Measurements from ENCODE around the gene RPS4Y1. TPM values are rescaled to one million over a fixed set of nuclear protein-coding genes. Genes with fewer than 3 reads are reported as not detected.

RPS4Y1 gene
- total and polyA plus RNA-seq, 4 donors, result 153 to 159 TPM; not detected in 2

GRCh38 chrY:2797991-2798390, 43.4 kb upstream of the RPS4Y1 start:
- no peak for TF ChIP-seq RAD21 (IDR thresholded peaks at IDR 0.05)
- TF ChIP-seq RXRA (IDR thresholded peaks at IDR 0.05), result no peak
- TF ChIP-seq SP1 (IDR thresholded peaks at IDR 0.05), result no peak
- TF ChIP-seq, protein P1, sequence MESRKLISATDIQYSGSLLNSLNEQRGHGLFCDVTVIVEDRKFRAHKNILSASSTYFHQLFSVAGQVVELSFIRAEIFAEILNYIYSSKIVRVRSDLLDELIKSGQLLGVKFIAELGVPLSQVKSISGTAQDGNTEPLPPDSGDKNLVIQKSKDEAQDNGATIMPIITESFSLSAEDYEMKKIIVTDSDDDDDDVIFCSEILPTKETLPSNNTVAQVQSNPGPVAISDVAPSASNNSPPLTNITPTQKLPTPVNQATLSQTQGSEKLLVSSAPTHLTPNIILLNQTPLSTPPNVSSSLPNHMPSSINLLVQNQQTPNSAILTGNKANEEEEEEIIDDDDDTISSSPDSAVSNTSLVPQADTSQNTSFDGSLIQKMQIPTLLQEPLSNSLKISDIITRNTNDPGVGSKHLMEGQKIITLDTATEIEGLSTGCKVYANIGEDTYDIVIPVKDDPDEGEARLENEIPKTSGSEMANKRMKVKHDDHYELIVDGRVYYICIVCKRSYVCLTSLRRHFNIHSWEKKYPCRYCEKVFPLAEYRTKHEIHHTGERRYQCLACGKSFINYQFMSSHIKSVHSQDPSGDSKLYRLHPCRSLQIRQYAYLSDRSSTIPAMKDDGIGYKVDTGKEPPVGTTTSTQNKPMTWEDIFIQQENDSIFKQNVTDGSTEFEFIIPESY (IDR thresholded peaks at IDR 0.05), result no peak
- TF ChIP-seq YY1 (IDR thresholded peaks at IDR 0.05), result no peak
- TF ChIP-seq GABPA (IDR thresholded peaks at IDR 0.05 in 1 of 2, conservative IDR thresholded peaks at IDR 0.05 in 1 of 2), result no peak
- no peak for TF ChIP-seq NR2F2 (IDR thresholded peaks at IDR 0.05)
- TF ChIP-seq, protein P2, sequence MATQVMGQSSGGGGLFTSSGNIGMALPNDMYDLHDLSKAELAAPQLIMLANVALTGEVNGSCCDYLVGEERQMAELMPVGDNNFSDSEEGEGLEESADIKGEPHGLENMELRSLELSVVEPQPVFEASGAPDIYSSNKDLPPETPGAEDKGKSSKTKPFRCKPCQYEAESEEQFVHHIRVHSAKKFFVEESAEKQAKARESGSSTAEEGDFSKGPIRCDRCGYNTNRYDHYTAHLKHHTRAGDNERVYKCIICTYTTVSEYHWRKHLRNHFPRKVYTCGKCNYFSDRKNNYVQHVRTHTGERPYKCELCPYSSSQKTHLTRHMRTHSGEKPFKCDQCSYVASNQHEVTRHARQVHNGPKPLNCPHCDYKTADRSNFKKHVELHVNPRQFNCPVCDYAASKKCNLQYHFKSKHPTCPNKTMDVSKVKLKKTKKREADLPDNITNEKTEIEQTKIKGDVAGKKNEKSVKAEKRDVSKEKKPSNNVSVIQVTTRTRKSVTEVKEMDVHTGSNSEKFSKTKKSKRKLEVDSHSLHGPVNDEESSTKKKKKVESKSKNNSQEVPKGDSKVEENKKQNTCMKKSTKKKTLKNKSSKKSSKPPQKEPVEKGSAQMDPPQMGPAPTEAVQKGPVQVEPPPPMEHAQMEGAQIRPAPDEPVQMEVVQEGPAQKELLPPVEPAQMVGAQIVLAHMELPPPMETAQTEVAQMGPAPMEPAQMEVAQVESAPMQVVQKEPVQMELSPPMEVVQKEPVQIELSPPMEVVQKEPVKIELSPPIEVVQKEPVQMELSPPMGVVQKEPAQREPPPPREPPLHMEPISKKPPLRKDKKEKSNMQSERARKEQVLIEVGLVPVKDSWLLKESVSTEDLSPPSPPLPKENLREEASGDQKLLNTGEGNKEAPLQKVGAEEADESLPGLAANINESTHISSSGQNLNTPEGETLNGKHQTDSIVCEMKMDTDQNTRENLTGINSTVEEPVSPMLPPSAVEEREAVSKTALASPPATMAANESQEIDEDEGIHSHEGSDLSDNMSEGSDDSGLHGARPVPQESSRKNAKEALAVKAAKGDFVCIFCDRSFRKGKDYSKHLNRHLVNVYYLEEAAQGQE (IDR thresholded peaks at IDR 0.05), result no peak
- TF ChIP-seq HNF4A (conservative IDR thresholded peaks at IDR 0.05), result no peak
- TF ChIP-seq ATF3 (IDR thresholded peaks at IDR 0.05), result no peak
- TF ChIP-seq, protein P3, sequence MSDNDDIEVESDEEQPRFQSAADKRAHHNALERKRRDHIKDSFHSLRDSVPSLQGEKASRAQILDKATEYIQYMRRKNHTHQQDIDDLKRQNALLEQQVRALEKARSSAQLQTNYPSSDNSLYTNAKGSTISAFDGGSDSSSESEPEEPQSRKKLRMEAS (IDR thresholded peaks at IDR 0.05), result no peak
- TF ChIP-seq EGR1 (IDR thresholded peaks at IDR 0.05; ENCODE audit: low read depth in 2 of 2), result no peak
- TF ChIP-seq, protein P4, sequence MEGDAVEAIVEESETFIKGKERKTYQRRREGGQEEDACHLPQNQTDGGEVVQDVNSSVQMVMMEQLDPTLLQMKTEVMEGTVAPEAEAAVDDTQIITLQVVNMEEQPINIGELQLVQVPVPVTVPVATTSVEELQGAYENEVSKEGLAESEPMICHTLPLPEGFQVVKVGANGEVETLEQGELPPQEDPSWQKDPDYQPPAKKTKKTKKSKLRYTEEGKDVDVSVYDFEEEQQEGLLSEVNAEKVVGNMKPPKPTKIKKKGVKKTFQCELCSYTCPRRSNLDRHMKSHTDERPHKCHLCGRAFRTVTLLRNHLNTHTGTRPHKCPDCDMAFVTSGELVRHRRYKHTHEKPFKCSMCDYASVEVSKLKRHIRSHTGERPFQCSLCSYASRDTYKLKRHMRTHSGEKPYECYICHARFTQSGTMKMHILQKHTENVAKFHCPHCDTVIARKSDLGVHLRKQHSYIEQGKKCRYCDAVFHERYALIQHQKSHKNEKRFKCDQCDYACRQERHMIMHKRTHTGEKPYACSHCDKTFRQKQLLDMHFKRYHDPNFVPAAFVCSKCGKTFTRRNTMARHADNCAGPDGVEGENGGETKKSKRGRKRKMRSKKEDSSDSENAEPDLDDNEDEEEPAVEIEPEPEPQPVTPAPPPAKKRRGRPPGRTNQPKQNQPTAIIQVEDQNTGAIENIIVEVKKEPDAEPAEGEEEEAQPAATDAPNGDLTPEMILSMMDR (IDR thresholded peaks at IDR 0.05; ENCODE audit: low read depth, low read length, missing input control), result no peak
- TF ChIP-seq TAF1 (conservative IDR thresholded peaks at IDR 0.05), result no peak
- TF ChIP-seq FOXA2 (IDR thresholded peaks at IDR 0.05), result no peak
- no peak for TF ChIP-seq HNF4G (IDR thresholded peaks at IDR 0.05)
- no peak for TF ChIP-seq FOXA1 (IDR thresholded peaks at IDR 0.05)
- TF ChIP-seq JUND (IDR thresholded peaks at IDR 0.05), result no peak
- DNase-seq (ENCODE audit: low spot score), result no peak
- Histone ChIP-seq H3K4me1 (ENCODE audit: control insufficient read depth in 4 of 4, insufficient read depth in 4 of 4, low read length in 3 of 4) (no peaks in the 10 kb centered on the region), H3K27ac (ENCODE audit: low read depth in 1 of 2, low read length in 2 of 2) (no peak overlapping the region), H3K9ac (ENCODE audit: low read depth in 1 of 2, low read length in 2 of 2) (no peak overlapping the region), H3K36me3 (ENCODE audit: control insufficient read depth in 4 of 4, insufficient read depth in 3 of 4, low read depth in 1 of 4, low read length in 3 of 4) (no peaks in the 10 kb centered on the region), H3K4me3 (ENCODE audit: low read depth in 1 of 3, low read length in 3 of 3) (no peak overlapping the region), H3K9me3 (ENCODE audit: control insufficient read depth in 4 of 4, low read length in 3 of 4) (no peaks in the 10 kb centered on the region), H3K27me3 (ENCODE audit: control insufficient read depth in 4 of 4, insufficient read depth in 4 of 4, low read length in 3 of 4) (no peaks in the 10 kb centered on the region)

Measured in liver (tissue), 9 donors.